PFSK-1 (cell line): ENCODE measurements around the gene PTPN11.

Experiments used
- FOXP2 ChIP-seq: optimal IDR thresholded peaks from 2 replicates; pipeline ENCODE3; 2011; ENCODE audit warnings: borderline replicate concordance, control low read depth, inconsistent platforms; ENCODE audit not compliant: insufficient read depth; ENCODE audit errors: extremely low read length, extremely low read depth
- POLR2AphosphoS5 ChIP-seq: IDR thresholded peaks from 2 replicates; pipeline ENCODE4 v1.6.1; 2012; ENCODE audit warnings: low read depth, mild to moderate bottlenecking, control low read depth, low read length, moderate library complexity
- SIN3A ChIP-seq: IDR thresholded peaks from 2 replicates; pipeline ENCODE4 v1.6.1; 2012; ENCODE audit warnings: mild to moderate bottlenecking, low read length, moderate library complexity, borderline replicate concordance; ENCODE audit not compliant: insufficient read depth
- TAF1 ChIP-seq: IDR thresholded peaks from 2 replicates; pipeline ENCODE4 v1.6.1; 2012; ENCODE audit warnings: low read length, control low read depth, borderline replicate concordance; ENCODE audit not compliant: insufficient read depth
- TF ChIP-seq, protein P1 (sequence below), 2 experiments: IDR thresholded peaks; 2 replicates each; pipeline versions ENCODE4 v1.6.1 to v1.8.0; 2011 to 2012; ENCODE audit warnings: low read depth in 2 of 2, low read length in 2 of 2, control low read depth in 1 of 2, inconsistent platforms in 1 of 2, mild to moderate bottlenecking in 1 of 2, moderate library complexity in 1 of 2; ENCODE audit not compliant: insufficient read depth in 1 of 2

The PTPN11 gene

DNA sequence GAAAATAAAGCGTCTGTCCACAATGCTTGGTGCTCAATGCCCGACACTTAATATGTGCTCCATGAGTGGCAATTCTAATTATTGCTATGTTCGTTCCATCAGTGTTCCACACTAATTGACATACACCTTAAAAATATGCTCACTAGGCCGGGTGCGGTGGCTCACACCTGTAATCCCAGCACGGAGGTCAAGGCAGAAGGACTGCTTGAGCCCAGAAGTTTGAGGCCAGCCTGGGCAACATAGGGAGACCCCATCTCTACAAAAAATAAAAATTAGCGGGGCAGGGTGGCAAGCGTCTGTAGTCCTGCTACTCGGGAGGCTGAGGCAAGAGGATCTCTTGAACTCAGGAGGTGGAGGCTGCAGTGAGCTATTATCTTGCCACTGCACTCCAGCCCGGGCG, 35.9 kb upstream of the PTPN11 start:
- TF ChIP-seq POLR2AphosphoS5 (no peak), SIN3A (no peak), FOXP2 (no peak), TAF1 (no peak)
- TF ChIP-seq, protein P1, sequence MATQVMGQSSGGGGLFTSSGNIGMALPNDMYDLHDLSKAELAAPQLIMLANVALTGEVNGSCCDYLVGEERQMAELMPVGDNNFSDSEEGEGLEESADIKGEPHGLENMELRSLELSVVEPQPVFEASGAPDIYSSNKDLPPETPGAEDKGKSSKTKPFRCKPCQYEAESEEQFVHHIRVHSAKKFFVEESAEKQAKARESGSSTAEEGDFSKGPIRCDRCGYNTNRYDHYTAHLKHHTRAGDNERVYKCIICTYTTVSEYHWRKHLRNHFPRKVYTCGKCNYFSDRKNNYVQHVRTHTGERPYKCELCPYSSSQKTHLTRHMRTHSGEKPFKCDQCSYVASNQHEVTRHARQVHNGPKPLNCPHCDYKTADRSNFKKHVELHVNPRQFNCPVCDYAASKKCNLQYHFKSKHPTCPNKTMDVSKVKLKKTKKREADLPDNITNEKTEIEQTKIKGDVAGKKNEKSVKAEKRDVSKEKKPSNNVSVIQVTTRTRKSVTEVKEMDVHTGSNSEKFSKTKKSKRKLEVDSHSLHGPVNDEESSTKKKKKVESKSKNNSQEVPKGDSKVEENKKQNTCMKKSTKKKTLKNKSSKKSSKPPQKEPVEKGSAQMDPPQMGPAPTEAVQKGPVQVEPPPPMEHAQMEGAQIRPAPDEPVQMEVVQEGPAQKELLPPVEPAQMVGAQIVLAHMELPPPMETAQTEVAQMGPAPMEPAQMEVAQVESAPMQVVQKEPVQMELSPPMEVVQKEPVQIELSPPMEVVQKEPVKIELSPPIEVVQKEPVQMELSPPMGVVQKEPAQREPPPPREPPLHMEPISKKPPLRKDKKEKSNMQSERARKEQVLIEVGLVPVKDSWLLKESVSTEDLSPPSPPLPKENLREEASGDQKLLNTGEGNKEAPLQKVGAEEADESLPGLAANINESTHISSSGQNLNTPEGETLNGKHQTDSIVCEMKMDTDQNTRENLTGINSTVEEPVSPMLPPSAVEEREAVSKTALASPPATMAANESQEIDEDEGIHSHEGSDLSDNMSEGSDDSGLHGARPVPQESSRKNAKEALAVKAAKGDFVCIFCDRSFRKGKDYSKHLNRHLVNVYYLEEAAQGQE (IDR thresholded peaks at IDR 0.05; ENCODE audit: insufficient read depth in 1 of 2, low read depth in 2 of 2, low read length in 2 of 2): no peak

DNA sequence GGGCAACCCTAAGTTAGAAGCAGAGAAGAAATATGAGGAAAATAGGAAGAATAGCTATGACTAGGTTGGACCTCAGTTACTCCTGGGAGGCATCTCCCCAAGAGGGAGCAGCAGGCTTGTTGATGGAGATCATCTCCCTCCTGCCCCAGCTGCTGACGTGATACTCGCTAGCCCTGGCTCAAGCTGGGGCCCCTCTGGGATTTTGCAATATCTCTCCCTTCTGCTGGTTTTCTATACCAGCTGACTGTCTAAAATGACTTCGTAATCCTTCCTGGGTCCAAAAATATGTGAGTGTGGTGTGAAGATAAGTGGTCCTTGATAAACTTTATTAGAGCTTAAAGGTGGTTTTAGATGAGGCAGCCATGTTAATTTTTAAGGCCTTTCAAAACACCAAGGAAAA, 32.0 kb upstream of the PTPN11 start:
- TF ChIP-seq POLR2AphosphoS5: no peak
- no peak for TF ChIP-seq TAF1
- no peak for TF ChIP-seq SIN3A
- TF ChIP-seq, protein P1 (IDR thresholded peaks at IDR 0.05; ENCODE audit: insufficient read depth in 1 of 2, low read depth in 2 of 2, low read length in 2 of 2): no peak
- TF ChIP-seq FOXP2: no peak

DNA sequence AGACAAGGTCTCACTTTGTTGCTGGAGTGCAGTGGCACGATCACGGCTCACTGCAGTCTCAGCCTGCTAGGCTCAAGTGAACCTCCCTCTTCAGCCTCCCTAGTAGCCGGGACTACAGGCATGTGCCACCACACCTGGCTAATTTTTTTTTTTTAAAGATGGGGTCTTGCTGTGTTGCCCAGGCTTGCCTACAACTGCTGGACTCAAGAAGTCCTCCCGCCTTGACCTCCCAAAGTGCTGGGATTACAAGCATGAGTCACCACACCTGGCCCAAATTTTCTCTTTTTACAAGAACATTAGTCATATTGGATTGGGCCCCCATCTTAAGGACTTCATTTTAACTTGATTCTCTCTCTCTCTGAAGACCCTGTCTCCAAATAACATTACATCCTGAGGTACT, 29.5 kb upstream of the PTPN11 start:
- TF ChIP-seq TAF1: no peak
- no peak for TF ChIP-seq POLR2AphosphoS5
- TF ChIP-seq, protein P1 (IDR thresholded peaks at IDR 0.05; ENCODE audit: insufficient read depth in 1 of 2, low read depth in 2 of 2, low read length in 2 of 2): no peak
- no peak for TF ChIP-seq SIN3A
- no peak for TF ChIP-seq FOXP2

DNA sequence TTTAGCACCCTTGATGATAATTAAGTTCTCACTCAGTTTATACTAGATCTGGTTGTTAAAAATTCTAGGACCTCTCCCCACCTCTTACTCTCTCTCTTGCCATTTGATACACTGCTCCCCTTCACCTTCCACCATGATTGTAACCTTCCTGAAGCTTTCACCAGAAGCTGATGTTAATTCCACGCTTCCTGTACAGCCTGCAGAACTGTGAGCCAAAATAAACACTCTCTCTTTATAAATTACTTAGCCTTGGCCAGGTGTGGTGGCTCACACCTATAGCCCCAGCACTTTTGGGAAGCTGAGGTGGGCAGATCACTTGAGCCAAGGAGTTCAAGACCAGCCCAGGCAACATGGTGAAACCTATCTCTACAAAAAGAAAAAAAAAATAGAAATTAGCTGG, 25.4 kb upstream of the PTPN11 start:
- TF ChIP-seq, protein P1 (IDR thresholded peaks at IDR 0.05; ENCODE audit: insufficient read depth in 1 of 2, low read depth in 2 of 2, low read length in 2 of 2): no peak
- TF ChIP-seq TAF1 (no peak), SIN3A (no peak), FOXP2 (no peak), POLR2AphosphoS5 (no peak)

DNA sequence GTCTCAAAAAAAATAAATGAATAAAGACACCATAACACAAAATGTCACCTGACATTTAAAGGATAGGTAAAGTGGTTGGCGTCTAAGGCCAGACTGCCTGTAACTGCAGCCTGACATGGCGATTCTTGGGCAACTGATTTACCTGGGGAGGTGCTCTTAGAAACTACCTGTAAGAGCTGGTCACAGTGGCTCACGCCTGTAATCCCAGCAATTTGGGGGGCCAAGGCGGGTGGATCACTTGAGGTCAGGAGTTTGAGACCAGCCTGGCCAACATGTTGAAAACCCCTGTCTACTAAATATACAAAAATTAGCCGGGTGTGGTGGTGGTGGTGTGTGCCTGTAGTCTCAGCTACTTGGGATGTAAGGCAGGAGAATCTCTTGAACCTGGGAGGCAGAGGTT, 17.7 kb upstream of the PTPN11 start:
- TF ChIP-seq SIN3A: no peak
